ENCODE results near the gene NUP210.

- TF ChIP-seq, protein P1, sequence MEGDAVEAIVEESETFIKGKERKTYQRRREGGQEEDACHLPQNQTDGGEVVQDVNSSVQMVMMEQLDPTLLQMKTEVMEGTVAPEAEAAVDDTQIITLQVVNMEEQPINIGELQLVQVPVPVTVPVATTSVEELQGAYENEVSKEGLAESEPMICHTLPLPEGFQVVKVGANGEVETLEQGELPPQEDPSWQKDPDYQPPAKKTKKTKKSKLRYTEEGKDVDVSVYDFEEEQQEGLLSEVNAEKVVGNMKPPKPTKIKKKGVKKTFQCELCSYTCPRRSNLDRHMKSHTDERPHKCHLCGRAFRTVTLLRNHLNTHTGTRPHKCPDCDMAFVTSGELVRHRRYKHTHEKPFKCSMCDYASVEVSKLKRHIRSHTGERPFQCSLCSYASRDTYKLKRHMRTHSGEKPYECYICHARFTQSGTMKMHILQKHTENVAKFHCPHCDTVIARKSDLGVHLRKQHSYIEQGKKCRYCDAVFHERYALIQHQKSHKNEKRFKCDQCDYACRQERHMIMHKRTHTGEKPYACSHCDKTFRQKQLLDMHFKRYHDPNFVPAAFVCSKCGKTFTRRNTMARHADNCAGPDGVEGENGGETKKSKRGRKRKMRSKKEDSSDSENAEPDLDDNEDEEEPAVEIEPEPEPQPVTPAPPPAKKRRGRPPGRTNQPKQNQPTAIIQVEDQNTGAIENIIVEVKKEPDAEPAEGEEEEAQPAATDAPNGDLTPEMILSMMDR (IDR thresholded peaks at IDR 0.05 in 4 of 5, conservative IDR thresholded peaks at IDR 0.05 in 1 of 5): no peak
- TF ChIP-seq POLR2A (IDR thresholded peaks at IDR 0.05): no peak
Measured at GRCh38 chr3:13400114-13400673, 19.9 kb downstream of the NUP210 start.
